Skeletal muscle satellite cell (primary cell): Measurements from ENCODE around the gene KYNU.
A peak's percentile ranks its signal among the peaks of the same experiment; 100 is the strongest.
"Not testable (repeated sequence)": the region's sequence is repeated elsewhere in the genome, so short reads cannot be mapped to it uniquely, and the experiment has no call there.

Source experiments
- H3K27me3 ChIP-seq: 2 replicates; pipeline ENCODE4 v1.7.0; 2013; ENCODE audit warnings: low read length; ENCODE audit not compliant: control insufficient read depth, insufficient read depth
- H3K36me3 ChIP-seq: 2 replicates; pipeline ENCODE4 v1.7.0; 2013; ENCODE audit warnings: mild to moderate bottlenecking, control low read depth, low read length; ENCODE audit not compliant: insufficient read depth
- H3K4me1 ChIP-seq: 2 replicates; pipeline ENCODE4 v1.7.0; 2013; ENCODE audit warnings: low read length; ENCODE audit not compliant: control insufficient read depth, insufficient read depth
- H3K4me2 ChIP-seq: 2 replicates; pipeline ENCODE4 v1.7.0; 2013; ENCODE audit warnings: mild to moderate bottlenecking, low read length
- H3K4me3 ChIP-seq: 2 replicates; pipeline ENCODE4 v1.7.0; 2013; ENCODE audit warnings: low read length
- H3K9ac ChIP-seq: 2 replicates; pipeline ENCODE4 v1.7.0; 2013; ENCODE audit warnings: mild to moderate bottlenecking, low read depth, low read length, moderate library complexity
- H3K9me3 ChIP-seq: replicated peaks from 2 replicates; pipeline ENCODE4 v1.7.0; 2013; ENCODE audit warnings: mild to moderate bottlenecking, control low read depth, low read length

Gene KYNU

GRCh38 chr2:142872882-142873724, 4.4 kb upstream of the KYNU start:
- no peaks in the 10 kb centered on the region for H3K36me3 ChIP-seq
- H3K4me1 ChIP-seq, result peaks cover 49% of the 10 kb centered on the region
- H3K9ac ChIP-seq, result peak overlapping the region; percentile 82

GRCh38 chr2:142873831-142874287, 3.6 kb upstream of the KYNU start:
- Histone ChIP-seq H3K36me3 (no peaks in the 10 kb centered on the region), H3K4me3 (peak overlapping the region; percentile 9), H3K9me3 (no peaks in the 10 kb centered on the region), H3K27me3 (no peaks in the 10 kb centered on the region), H3K9ac (peak overlapping the region; percentile 82), H3K4me1 (peaks cover 42% of the 10 kb centered on the region), H3K4me2 (peak overlapping the region; percentile 59)

More at GRCh38 chr2:142872882-142873724, 4.4 kb upstream of the KYNU start:
- Histone ChIP-seq H3K9me3 (no peaks in the 10 kb centered on the region), H3K4me3 (no peak overlapping the region), H3K4me2 (peak overlapping the region; percentile 59), H3K27me3 (no peaks in the 10 kb centered on the region)

- Histone ChIP-seq H3K4me1 (peaks cover 42% of the 10 kb centered on the region), H3K27me3 (no peaks in the 10 kb centered on the region), H3K9me3 (no peaks in the 10 kb centered on the region), H3K4me3 (peak overlapping the region; percentile 9), H3K36me3 (no peaks in the 10 kb centered on the region), H3K4me2 (peak overlapping the region; percentile 59), H3K9ac (peak overlapping the region; percentile 82)
Measured at GRCh38 chr2:142874293-142874814, 3.1 kb upstream of the KYNU start.

- Histone ChIP-seq H3K36me3 (no peaks in the 10 kb centered on the region), H3K4me2 (no peak overlapping the region), H3K4me3 (no peak overlapping the region), H3K4me1 (peaks cover 45% of the 10 kb centered on the region), H3K27me3 (no peaks in the 10 kb centered on the region), H3K9me3 (no peaks in the 10 kb centered on the region), H3K9ac (peak overlapping the region; percentile 71)
Measured at GRCh38 chr2:142875010-142875409, 2.5 kb upstream of the KYNU start.

- H3K9me3 ChIP-seq, result no peaks in the 10 kb centered on the region
- H3K9ac ChIP-seq, result no peak overlapping the region
- no peak overlapping the region for H3K4me3 ChIP-seq
- peaks cover 45% of the 10 kb centered on the region for H3K4me1 ChIP-seq
- no peak overlapping the region for H3K4me2 ChIP-seq
- H3K27me3 ChIP-seq, result no peaks in the 10 kb centered on the region
- no peaks in the 10 kb centered on the region for H3K36me3 ChIP-seq
Measured at GRCh38 chr2:142875652-142876051, 1.8 kb upstream of the KYNU start.

GRCh38 chr2:142876423-142876822, 1.0 kb upstream of the KYNU start:
- Histone ChIP-seq H3K9me3 (no peaks in the 10 kb centered on the region), H3K36me3 (no peaks in the 10 kb centered on the region), H3K4me2 (no peak overlapping the region), H3K4me1 (peaks cover 49% of the 10 kb centered on the region), H3K4me3 (no peak overlapping the region), H3K27me3 (no peaks in the 10 kb centered on the region), H3K9ac (no peak overlapping the region)

GRCh38 chr2:142878031-142878678, 691 bp downstream of the KYNU start:
- Histone ChIP-seq H3K4me3 (no peak overlapping the region), H3K36me3 (no peaks in the 10 kb centered on the region), H3K27me3 (no peaks in the 10 kb centered on the region), H3K4me2 (no peak overlapping the region), H3K9me3 (no peaks in the 10 kb centered on the region), H3K9ac (no peak overlapping the region), H3K4me1 (peaks cover 41% of the 10 kb centered on the region)

GRCh38 chr2:142879151-142879550, 1.7 kb downstream of the KYNU start:
- Histone ChIP-seq H3K4me2 (no peak overlapping the region), H3K9me3 (no peaks in the 10 kb centered on the region), H3K4me3 (no peak overlapping the region), H3K36me3 (no peaks in the 10 kb centered on the region), H3K27me3 (no peaks in the 10 kb centered on the region), H3K9ac (no peak overlapping the region), H3K4me1 (peaks cover 32% of the 10 kb centered on the region)

- H3K27me3 ChIP-seq, result no peaks in the 10 kb centered on the region
- no peak overlapping the region for H3K4me2 ChIP-seq
- H3K4me3 ChIP-seq, result no peak overlapping the region
- H3K9me3 ChIP-seq, result no peaks in the 10 kb centered on the region
- no peaks in the 10 kb centered on the region for H3K36me3 ChIP-seq
- H3K9ac ChIP-seq, result no peak overlapping the region
- H3K4me1 ChIP-seq, result peaks cover 22% of the 10 kb centered on the region
Measured at GRCh38 chr2:142880279-142880678, 2.8 kb downstream of the KYNU start.

GRCh38 chr2:142881619-142882018, 4.2 kb downstream of the KYNU start:
- Histone ChIP-seq H3K9ac (no peak overlapping the region), H3K4me3 (no peak overlapping the region), H3K9me3 (no peaks in the 10 kb centered on the region), H3K27me3 (no peaks in the 10 kb centered on the region), H3K4me2 (no peak overlapping the region), H3K36me3 (no peaks in the 10 kb centered on the region), H3K4me1 (peaks cover 12% of the 10 kb centered on the region)

- H3K27me3 ChIP-seq, H3K9me3 ChIP-seq, H3K36me3 ChIP-seq, H3K4me3 ChIP-seq, H3K4me2 ChIP-seq, H3K9ac ChIP-seq: not testable (repeated sequence)
- peaks cover 12% of the 10 kb centered on the region for H3K4me1 ChIP-seq
Measured at GRCh38 chr2:142882500-142882899, 5.0 kb downstream of the KYNU start.
